ENCODE data around the gene RBM33. TPM values are rescaled to one million over a fixed set of nuclear protein-coding genes. Genes with fewer than 3 reads are reported as not detected.
A peak's percentile ranks its signal among the peaks of the same experiment; 100 is the strongest.

Gene RBM33
- total and polyA plus RNA-seq, 10 of the 15 experiments (the other 5 are each of a cell fraction or from before 2014, with no cell fraction given), result 4.7 to 67.2 (median 24.3) TPM

GRCh38 chr7:155681663-155682062 is 37.2 kb downstream of the RBM33 start:
- H3K9ac ChIP-seq (ENCODE audit: control insufficient read depth, insufficient read depth, low read length), result no peak overlapping the region
- H3K4me2 ChIP-seq (ENCODE audit: control insufficient read depth, insufficient read depth), result no peak overlapping the region
- no TSS peak for BruUV-seq (replicated peaks)
- no peak overlapping the region for H3K27ac ChIP-seq (ENCODE audit: control insufficient read depth, insufficient read depth)
- in situ Hi-C loops (cut with MboI), result no loop called here
- DNase-seq (ENCODE audit: low read depth, low spot score) (no peak), ATAC-seq (peak; percentile 17), FAIRE-seq (no peak)
- H3K4me1 ChIP-seq (ENCODE audit: control insufficient read depth, insufficient read depth, low read length), result peaks cover 13% of the 10 kb centered on the region
- TF ChIP-seq JUND (IDR thresholded peaks at IDR 0.05; ENCODE audit: low read depth, low read length) (0 out of 2 replicates have a peak, but pooled peaks have one; percentile 36), ZNF384 (IDR thresholded peaks at IDR 0.05; ENCODE audit: borderline replicate concordance, low read depth, low read length) (peak; percentile 58), RB1 (IDR thresholded peaks at IDR 0.05; ENCODE audit: borderline replicate concordance) (no peak), CBX5 (IDR thresholded peaks at IDR 0.05; ENCODE audit: low read depth) (no peak), MTA2 (IDR thresholded peaks at IDR 0.05; ENCODE audit: low read depth) (peak; percentile 47), JUNB (IDR thresholded peaks at IDR 0.05) (peak; percentile 60), RUNX3 (IDR thresholded peaks at IDR 0.05; ENCODE audit: low read length) (peak; percentile 75), MYC (IDR thresholded peaks at IDR 0.05; ENCODE audit: insufficient read depth, insufficient read length, insufficient replicate concordance, low read length, severe bottlenecking) (no peak), CHD1 (IDR thresholded peaks at IDR 0.05; ENCODE audit: low read depth, low read length) (no peak), PML (IDR thresholded peaks at IDR 0.05; ENCODE audit: low read length) (no peak), ATF2 (IDR thresholded peaks at IDR 0.05; ENCODE audit: low read length) (peak; percentile 56; the same call in 1 of the 2 replicates), NR2C1 (IDR thresholded peaks at IDR 0.05) (no peak), BCL11A (IDR thresholded peaks at IDR 0.05; ENCODE audit: low read depth, low read length) (no peak), GATAD2B (conservative IDR thresholded peaks at IDR 0.05; ENCODE audit: low read depth) (no peak), NFIC (IDR thresholded peaks at IDR 0.05; ENCODE audit: low read depth, low read length) (peak; percentile 25; the same call in 1 of the 2 replicates), ELK1 (IDR thresholded peaks at IDR 0.05; ENCODE audit: low read depth, low read length) (no peak)
- H4K20me1 ChIP-seq (ENCODE audit: control insufficient read depth, insufficient read depth), result 0 out of 2 replicates have a peak, but pooled peaks cover 2% of the 10 kb centered on the region
- H2AFZ ChIP-seq (ENCODE audit: control insufficient read depth, low read depth, low read length), result no peak overlapping the region
- ChIA-PET SMC1A (ENCODE audit: uncharacterized antibody, unreplicated experiment) (interaction anchor here (0.9 to 1.7 kb wide), 5 partner anchors 10 to 83 kb away, joined by 3 to 6 read pairs (median 4); no protein-coding TSS in a partner anchor), CTCF (interaction anchor here (0.6 to 2.5 kb wide), 2 partner anchors 9 to 83 kb away, joined by 3 to 11 read pairs; no protein-coding TSS in a partner anchor), RAD21 (ENCODE audit: unreplicated experiment) (interaction anchor here (0.9 kb wide), 1 partner anchor 43 kb away, joined by 3 read pairs; no protein-coding TSS in a partner anchor), POLR2A (interaction anchor here (0.7 kb wide), 1 partner anchor 24 kb away, joined by 3 read pairs; no protein-coding TSS in a partner anchor)
- peaks cover 5 to 24% of the 10 kb centered on the region in 2 experiments for H3K36me3 ChIP-seq (ENCODE audit: control insufficient read depth in 2 of 2, insufficient read depth in 2 of 2, low read length in 1 of 2)
- H3K4me3 ChIP-seq, result no peak overlapping the region
- H3K27me3 ChIP-seq (replicated peaks in 1 of 2; ENCODE audit: control insufficient read depth in 2 of 2, insufficient read depth in 2 of 2, low read length in 1 of 2), result no peaks in the 10 kb centered on the region
- WGBS (ENCODE audit: insufficient coverage, insufficient replicate concordance, low lambda C conversion rate, missing lambda C conversion rate), result 69% methylated on average over 5 of the region's 5 CpGs
- H3K79me2 ChIP-seq (ENCODE audit: control insufficient read depth, insufficient read depth, low read length), result peaks cover 51% of the 10 kb centered on the region
- intact Hi-C loops (cut with micrococcal nuclease; ENCODE audit: unreplicated experiment), result loop anchor here (5.0 kb wide), 1 partner anchor 34 kb away; no protein-coding TSS in a partner anchor
- no peaks in the 10 kb centered on the region; the same call in 1 of the 3 replicates for H3K9me3 ChIP-seq (replicated peaks; ENCODE audit: control insufficient read depth, insufficient read depth, low read length)
